ENCODE measurements around the gene USP12. TPM values are rescaled to one million over a fixed set of nuclear protein-coding genes. Genes with fewer than 3 reads are reported as not detected.

Gene USP12
- 10 to 100 TPM; 17.9 to 19.0 TPM for total RNA-seq

DNA sequence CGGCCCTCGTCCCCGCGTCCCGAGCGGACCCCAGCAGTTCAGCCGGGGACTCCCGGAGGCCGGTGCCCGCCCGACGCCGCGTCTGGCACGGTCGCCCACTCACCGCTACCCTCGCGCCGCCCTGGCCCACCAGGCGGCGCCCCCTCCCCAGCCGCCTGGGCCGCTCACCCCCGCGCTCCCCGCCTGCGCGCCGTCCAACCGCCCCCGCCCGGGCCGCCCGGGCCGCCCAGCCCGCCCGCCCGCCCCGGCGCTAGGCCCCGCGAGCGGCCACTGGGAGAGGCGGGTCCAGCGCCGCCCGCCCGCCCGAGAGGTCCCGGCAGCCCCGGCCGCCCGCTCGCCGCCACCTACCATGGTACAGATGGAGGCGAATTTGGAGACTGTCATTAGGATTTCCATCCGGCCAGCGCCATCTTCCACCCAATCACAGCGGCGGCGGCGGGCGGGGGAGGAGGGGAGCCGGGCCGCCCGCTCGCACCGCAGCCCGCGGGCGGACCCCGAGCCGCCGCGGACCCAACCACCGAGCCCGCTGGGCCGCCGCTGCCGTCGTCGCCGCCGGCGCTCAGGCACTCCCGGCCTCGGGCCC lies at the start of gene USP12:
TSS of gene USP12 (minus strand) at position 568 of the 583 bp plus-strand sequence. CDS start at position 396, 172 bp downstream.

Other genes with a start within 250 kb of the USP12 start
- gene RPL21, start 79.7 kb upstream of the USP12 start, total RNA-seq, result 1,000 to 10,000 TPM; 1,127 to 1,196 TPM
- gene RASL11A, start 99.0 kb upstream of the USP12 start, total RNA-seq, result under 1 TPM; 0.35 to 0.70 TPM

All from activated naive CD4-positive, alpha-beta T cell treated with anti-CD3 and anti-CD28 coated beads, Interleukin-2, amount 10 ng/mL, durations not matched to agents 5 hours and 36 hours (primary cell).